ENCODE measurements around the gene KDM2B.

- TF ChIP-seq CTCF (IDR thresholded peaks at IDR 0.05; ENCODE audit: low read depth, low read length) (no peak), EZH2phosphoT487 (IDR thresholded peaks at IDR 0.05; ENCODE audit: low read depth) (no peak)
These were observed 176.1 kb downstream of the KDM2B start for GRCh38 chr12:121404734-121405133.

All from OCI-LY3 (cell line).